Testis (tissue), 2 donors: ENCODE data around the gene KRTAP23-1.

Experiments used
- POLR2A ChIP-seq: fragments of 450-650 bp; IDR thresholded peaks from one replicate; pipeline ENCODE4 v1.6.1; 2017; ENCODE audit warnings: antibody characterized with exemption, mild to moderate bottlenecking, moderate library complexity
- TF ChIP-seq, protein P1 (sequence below), 3 experiments: fragments of 450-650 bp in 2 of 3; fragments of 200-600 bp in 1 of 3; sonication (generic) in 1 of 3; IDR thresholded peaks; one replicate each; pipeline ENCODE4 v1.5.1; 2016 to 2019; ENCODE audit warnings: antibody characterized with exemption in 3 of 3, mild to moderate bottlenecking in 2 of 3, moderate library complexity in 1 of 3

DNA sequence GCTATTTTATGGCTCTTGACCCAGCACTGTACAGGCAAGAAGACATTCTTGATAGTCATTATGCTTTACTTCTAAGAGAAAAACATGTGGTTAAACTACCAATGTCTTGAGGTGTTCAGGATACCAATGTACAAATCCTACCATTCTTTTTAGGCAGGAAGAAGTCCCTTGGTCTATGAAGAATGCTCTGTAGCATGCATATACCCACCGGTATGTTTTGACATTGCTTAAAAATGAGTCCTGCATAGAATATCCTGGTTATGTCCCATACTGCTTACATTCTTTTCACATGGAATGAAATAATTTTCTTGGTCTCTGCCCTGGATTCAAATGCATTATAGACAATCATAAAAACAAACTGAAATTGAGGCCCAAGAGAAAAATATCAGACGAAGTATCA, 15.7 kb downstream of the KRTAP23-1 start:
- TF ChIP-seq, protein P1, sequence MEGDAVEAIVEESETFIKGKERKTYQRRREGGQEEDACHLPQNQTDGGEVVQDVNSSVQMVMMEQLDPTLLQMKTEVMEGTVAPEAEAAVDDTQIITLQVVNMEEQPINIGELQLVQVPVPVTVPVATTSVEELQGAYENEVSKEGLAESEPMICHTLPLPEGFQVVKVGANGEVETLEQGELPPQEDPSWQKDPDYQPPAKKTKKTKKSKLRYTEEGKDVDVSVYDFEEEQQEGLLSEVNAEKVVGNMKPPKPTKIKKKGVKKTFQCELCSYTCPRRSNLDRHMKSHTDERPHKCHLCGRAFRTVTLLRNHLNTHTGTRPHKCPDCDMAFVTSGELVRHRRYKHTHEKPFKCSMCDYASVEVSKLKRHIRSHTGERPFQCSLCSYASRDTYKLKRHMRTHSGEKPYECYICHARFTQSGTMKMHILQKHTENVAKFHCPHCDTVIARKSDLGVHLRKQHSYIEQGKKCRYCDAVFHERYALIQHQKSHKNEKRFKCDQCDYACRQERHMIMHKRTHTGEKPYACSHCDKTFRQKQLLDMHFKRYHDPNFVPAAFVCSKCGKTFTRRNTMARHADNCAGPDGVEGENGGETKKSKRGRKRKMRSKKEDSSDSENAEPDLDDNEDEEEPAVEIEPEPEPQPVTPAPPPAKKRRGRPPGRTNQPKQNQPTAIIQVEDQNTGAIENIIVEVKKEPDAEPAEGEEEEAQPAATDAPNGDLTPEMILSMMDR (IDR thresholded peaks at IDR 0.05) = no peak
- no peak for TF ChIP-seq POLR2A
